Brain microvascular endothelial cell (primary cell): Measurements from ENCODE around the gene TTLL12.

ENCODE experiments used
- DNase-seq: peaks from one replicate; pipeline ENCODE4 v3.0.0-alpha.2; 2020
- H3K27ac ChIP-seq: fragments of 250-450 bp; sonication (Bioruptor Pico); 2 replicates; pipeline ENCODE4 v1.5.1; 2020; ENCODE audit warnings: mild to moderate bottlenecking, moderate library complexity
- H3K27me3 ChIP-seq: fragments of 250-450 bp; sonication (Bioruptor Pico); replicated peaks from 2 replicates; pipeline ENCODE4 v1.5.1; 2020; ENCODE audit warnings: mild to moderate bottlenecking
- H3K36me3 ChIP-seq: fragments of 250-450 bp; sonication (Bioruptor Pico); replicated peaks from 2 replicates; pipeline ENCODE4 v1.5.1; 2020; ENCODE audit warnings: mild to moderate bottlenecking
- H3K4me3 ChIP-seq: 2 replicates; pipeline ENCODE4 v1.5.1; 2011; ENCODE audit warnings: low read depth, mild to moderate bottlenecking, control low read depth, low read length, moderate library complexity
- CTCF ChIP-seq: IDR thresholded peaks from 2 replicates; pipeline ENCODE4 v1.5.1; 2011; ENCODE audit warnings: low read depth, mild to moderate bottlenecking, moderate library complexity, low read length, control low read depth, inconsistent platforms; ENCODE audit errors: missing control alignments
- in situ Hi-C: cut with HindIII; loops from 2 replicates; pipeline ENCODE4 v1.10.0; 2017; ENCODE audit warnings: low sequenced_read_pairs, low pct_ligation_motif_present

TTLL12 gene

GRCh38 chr22:43177479-43177878 lies 9.5 kb downstream of the TTLL12 start:
- in situ Hi-C loops = no loop called here
- peaks cover 45% of the 10 kb centered on the region for H3K36me3 ChIP-seq
- no peak overlapping the region for H3K27ac ChIP-seq

GRCh38 chr22:43176090-43176489 lies 10.8 kb downstream of the TTLL12 start:
- Histone ChIP-seq H3K4me3 (no peak overlapping the region), H3K27ac (no peak overlapping the region), H3K27me3 (no peaks in the 10 kb centered on the region), H3K36me3 (peaks cover 53% of the 10 kb centered on the region)
- in situ Hi-C loops = no loop called here
- no peak for DNase-seq
- no peak for TF ChIP-seq CTCF

More at GRCh38 chr22:43177479-43177878, 9.5 kb downstream of the TTLL12 start:
- Histone ChIP-seq H3K4me3 (no peak overlapping the region), H3K27me3 (no peaks in the 10 kb centered on the region)
- DNase-seq = no peak
- no peak for TF ChIP-seq CTCF

- no peak overlapping the region for H3K27ac ChIP-seq
- TF ChIP-seq CTCF = no peak
- in situ Hi-C loops = no loop called here
- no peak for DNase-seq
- H3K4me3 ChIP-seq = no peak overlapping the region
- no peaks in the 10 kb centered on the region for H3K27me3 ChIP-seq
- peaks cover 52% of the 10 kb centered on the region for H3K36me3 ChIP-seq
These were observed 11.9 kb downstream of the TTLL12 start for GRCh38 chr22:43174941-43175531.

GRCh38 chr22:43173976-43174720 lies 12.8 kb downstream of the TTLL12 start:
- no peak for TF ChIP-seq CTCF
- Histone ChIP-seq H3K27ac (no peak overlapping the region), H3K36me3 (peaks cover 44% of the 10 kb centered on the region), H3K4me3 (no peak overlapping the region), H3K27me3 (no peaks in the 10 kb centered on the region)
- in situ Hi-C loops = no loop called here
- no peak for DNase-seq

GRCh38 chr22:43173566-43173965 lies 13.4 kb downstream of the TTLL12 start:
- TF ChIP-seq CTCF = no peak
- H3K27ac ChIP-seq = no peak overlapping the region
- DNase-seq = no peak
- no peaks in the 10 kb centered on the region for H3K27me3 ChIP-seq
- in situ Hi-C loops = no loop called here
- H3K36me3 ChIP-seq = peaks cover 41% of the 10 kb centered on the region
- H3K4me3 ChIP-seq = no peak overlapping the region
